ENCODE measurements around the gene TNFSF4.
"Not testable (repeated sequence)": the region's sequence is repeated elsewhere in the genome, so short reads cannot be mapped to it uniquely, and the experiment has no call there.

The TNFSF4 gene

GRCh38 chr1:173206816-173207568 is at the start of gene TNFSF4:
Gene TNFSF4 (minus strand): TSS chr1:173207331. CDS start chr1:173207176, 155 bp downstream.
- no peak for DNase-seq

- DNase-seq = no peak
These were observed 48.2 kb upstream of the TNFSF4 start for GRCh38 chr1:173255214-173255813.

DNA sequence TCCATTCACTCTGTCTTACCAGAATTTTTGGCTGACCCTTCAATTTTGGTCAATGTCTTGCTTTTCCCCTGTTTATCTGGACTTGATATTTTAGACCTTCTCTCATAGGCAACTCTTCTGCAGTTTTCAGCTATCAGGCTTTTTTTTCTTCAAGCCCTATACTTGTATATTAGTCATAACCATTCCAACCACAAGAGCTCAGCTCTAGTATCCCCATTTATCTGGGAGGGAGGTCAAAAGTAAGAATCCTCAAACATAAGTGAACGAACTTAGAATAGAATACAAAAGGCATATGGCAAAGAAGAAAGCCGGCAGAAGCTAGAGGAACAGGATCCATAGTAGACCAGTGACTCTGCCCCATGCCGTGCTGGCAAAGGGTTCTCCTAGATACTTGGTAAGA is 45.9 kb upstream of the TNFSF4 start:
- DNase-seq = no peak

DNA sequence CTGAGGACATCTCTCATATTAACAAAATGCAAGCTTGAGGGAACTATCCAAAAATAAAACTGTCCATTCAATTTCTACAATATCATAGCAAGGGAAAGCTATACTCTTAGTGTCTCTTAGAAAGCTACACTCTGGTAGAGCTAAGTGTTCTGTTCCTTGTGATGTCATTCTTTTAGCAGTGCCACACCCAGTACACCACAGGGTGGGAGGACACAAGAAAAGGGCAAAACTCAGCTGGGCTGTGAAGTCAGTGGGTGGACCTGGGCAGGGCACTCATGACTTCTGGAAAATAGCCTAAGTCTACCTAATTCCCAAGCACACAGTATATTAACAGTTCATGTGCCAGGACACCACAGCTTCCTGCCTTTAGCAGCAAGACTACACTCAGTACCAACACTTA is 42.2 kb upstream of the TNFSF4 start:
- no peak for DNase-seq

DNA sequence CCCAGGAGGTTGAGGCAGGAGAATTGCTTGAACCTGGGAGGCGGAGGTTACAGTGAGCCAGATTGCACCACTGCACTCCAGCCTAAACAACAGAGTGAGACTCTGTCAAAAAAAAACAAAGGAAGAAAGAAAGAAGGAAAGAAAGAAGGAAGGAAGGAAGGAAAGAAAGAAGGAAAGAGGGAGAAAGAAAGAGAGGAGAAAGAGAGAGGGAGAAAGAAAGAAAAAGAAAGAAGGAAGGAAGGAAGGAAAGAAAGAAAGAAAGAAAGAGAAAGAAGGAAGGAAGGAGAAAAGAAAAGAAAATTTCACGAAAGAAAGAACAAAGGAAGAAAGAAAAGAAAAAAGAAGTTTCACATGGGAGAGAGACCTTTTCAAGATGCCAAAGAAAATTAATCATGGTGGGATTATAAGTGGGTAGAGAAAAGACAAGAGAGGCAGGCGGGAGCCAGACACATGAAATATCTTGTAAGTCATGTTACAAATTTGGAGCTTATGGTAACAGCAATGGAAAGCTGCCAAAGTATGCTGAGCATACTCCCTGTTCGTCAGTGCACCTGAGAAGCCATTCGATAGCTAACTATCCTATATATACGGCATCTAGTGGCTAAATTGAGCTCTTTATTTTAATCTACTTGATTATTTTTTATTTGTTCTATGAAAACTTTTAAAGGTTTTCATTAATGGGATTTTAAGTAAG is 41.3 kb upstream of the TNFSF4 start:
- DNase-seq = no peak

- DNase-seq = no peak
These were observed 38.8 kb upstream of the TNFSF4 start for GRCh38 chr1:173245892-173246291.

- no peak for DNase-seq
These were observed 36.2 kb upstream of the TNFSF4 start for GRCh38 chr1:173243300-173243699.

DNA sequence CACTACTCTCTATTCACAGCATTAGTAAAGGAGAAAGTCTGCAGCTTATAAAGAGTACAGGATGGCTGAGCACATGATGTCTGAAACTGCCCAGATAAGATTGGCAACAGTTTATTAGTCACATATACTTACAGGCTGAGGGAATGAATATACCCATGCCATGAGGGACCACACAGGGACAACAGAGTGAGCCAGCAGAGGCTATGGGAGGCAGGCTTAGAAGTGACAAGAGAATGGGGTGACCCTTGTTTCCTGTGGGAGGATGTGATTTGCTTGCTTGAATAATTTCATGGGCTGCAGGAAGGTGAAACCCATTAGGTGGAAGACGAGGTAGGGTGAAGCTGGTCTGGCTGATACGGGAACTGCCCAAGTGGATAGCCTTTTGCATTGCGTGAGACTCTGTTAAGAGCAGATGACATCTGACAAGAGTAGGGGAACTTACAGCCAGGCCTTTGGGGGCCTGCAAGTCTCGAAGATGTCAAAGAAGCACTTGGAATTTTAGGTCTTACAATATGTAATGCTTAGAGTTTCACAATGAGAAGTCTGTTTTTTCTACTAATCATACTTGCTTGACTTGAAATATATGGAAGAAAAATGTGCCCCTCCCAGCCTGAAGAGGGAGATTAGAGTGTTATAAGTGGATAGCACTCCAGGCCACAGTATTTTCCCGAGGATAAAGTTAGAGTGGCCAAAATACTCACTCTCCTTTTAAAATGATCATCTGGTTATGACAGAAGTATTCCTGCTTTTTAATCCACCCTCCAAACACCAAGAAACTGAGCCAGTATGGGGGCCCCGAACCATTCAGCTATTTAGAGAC is 34.6 kb upstream of the TNFSF4 start:
- no peak for DNase-seq

GRCh38 chr1:173240609-173241008 is 33.5 kb upstream of the TNFSF4 start:
- no peak for DNase-seq

GRCh38 chr1:173239058-173239457 is 31.9 kb upstream of the TNFSF4 start:
- no peak for DNase-seq

GRCh38 chr1:173234899-173235298 is 27.8 kb upstream of the TNFSF4 start:
- no peak for DNase-seq

GRCh38 chr1:173234434-173234833 is 27.3 kb upstream of the TNFSF4 start:
- not testable (repeated sequence) for DNase-seq

GRCh38 chr1:173229031-173229430 is 21.9 kb upstream of the TNFSF4 start:
- not testable (repeated sequence) for DNase-seq

DNA sequence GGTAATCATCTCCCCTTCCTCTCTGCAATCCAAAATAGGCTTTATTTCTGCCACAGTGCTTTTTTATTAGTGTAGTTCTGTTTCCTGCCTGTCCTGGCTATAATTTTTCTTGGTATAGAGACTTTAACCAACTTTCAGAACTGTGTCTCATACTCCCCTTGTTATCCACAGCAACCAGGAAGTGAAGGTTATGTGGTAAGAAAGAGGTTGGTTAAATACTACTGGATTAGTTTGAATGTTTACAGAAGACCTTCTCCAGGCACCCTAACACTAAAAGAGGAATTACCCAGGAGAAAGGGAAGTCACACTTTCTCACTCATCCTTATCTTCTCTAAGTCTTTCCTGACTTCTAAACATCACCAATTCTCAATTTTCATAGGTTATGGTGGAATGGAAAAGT is 17.8 kb upstream of the TNFSF4 start:
- no peak for DNase-seq

GRCh38 chr1:173224280-173224892 is 17.3 kb upstream of the TNFSF4 start:
- DNase-seq = no peak

GRCh38 chr1:173223031-173223380 is 15.9 kb upstream of the TNFSF4 start:
- no peak for DNase-seq

DNA sequence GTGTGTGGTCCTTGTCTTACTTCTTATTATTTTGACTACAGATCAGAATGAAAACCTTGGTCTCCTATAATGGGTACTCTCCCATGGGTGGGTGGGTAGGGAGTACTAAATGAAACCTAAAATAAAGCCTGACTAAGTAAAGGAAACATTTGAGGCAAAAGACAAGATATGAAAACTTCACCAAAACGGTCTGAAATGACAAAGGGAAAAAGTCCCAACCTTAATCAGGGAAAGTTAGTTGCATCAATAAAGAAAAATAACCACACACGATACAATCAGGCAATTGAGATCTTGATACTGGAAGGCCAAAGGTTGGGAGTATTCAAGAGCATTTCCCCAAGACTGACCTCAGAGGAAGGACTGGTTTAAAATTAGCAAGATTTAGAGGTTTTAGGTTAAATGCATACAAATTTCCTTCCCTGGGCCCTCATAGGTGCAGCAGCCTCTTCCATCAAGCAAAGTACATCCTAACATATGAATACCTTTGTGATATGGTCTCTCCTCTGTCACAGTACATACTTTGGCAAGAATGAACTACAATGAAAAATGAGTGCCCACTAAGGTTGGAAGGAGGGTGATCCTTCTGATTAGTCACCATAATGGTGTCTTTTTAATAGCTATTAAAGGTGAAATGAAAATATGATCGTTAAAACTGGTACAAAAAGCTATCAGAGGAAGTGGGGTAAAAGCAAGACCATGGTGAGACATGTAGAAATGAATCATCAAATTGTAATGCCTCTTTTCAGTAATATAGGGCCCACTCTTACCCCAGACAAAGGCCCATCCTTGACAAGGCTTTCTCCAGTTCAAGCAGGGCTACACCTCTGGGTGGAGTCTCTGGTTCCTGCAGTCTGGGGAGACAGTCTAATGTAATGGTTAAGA is 15.3 kb upstream of the TNFSF4 start:
- no peak for DNase-seq

GRCh38 chr1:173220157-173220556 is 13.0 kb upstream of the TNFSF4 start:
- DNase-seq = no peak

DNA sequence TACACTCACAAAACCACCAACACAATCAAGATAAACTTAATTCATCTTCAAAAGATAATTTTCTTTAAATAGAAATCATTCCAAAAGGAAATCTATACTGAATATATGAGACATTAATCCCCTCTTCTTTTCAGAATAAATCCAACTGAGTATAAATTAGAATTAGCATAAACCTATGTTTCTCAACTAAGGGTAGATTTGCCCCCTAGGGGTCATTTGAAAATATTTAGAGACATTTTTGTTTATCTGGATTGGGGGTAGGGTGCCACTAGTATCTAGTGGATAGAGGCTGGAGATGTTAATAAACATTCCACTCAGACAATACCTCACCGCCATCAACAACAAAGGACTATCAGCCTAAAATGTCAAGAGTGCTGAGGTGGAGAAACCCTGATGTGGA is 6.5 kb upstream of the TNFSF4 start:
- DNase-seq = no peak

- no peak for DNase-seq
These were observed 5.9 kb upstream of the TNFSF4 start for GRCh38 chr1:173212952-173213491.

DNA sequence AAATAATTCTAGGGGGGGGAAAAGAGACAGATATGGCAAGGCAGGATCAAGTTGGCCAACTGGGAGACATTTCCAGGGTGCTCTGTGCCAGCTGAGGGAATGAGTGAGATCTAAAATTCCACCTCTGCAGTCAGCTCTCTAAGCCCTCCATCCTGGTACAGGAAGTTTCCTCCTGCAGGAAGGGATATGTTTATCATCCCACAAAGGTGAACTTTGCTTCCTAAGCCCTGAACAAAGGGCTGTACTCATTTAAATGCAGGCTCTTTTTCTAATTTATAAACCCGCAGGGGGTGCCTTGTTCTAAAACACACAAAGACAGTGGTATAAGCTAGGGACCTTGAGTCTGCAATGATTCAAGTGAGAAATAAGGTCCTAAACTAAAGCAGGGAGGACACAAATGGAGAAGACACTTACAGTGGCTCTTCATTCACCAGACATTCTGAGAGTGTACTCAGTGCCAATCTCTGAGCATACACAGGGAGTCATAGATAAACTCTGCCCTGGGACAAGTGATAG is 3.6 kb upstream of the TNFSF4 start:
- no peak for DNase-seq

Data from stimulated activated CD8-positive, alpha-beta memory T cell treated with anti-CD3 and anti-CD28 coated beads, Interleukin-4, amount 100 ng/mL, for 48 hours (primary cell).